Activated CD8-positive, alpha-beta memory T cell treated with anti-CD3 and anti-CD28 coated beads, Interleukin-2, amount 10 ng/mL, durations not matched to agents 7 days and 5 days (primary cell): Measurements from ENCODE around the gene PLD3. TPM values are rescaled to one million over a fixed set of nuclear protein-coding genes. Genes with fewer than 3 reads are reported as not detected.

Source experiments
- microRNA-seq: library from miRNA; unstranded; fragments of <30 nt; microRNA quantifications from one replicate; pipeline ENCODE4 v1.2.0, GENCODE V29; 2022
- total RNA-seq, 2 experiments: library from RNA; stranded (reverse); gene quantifications; one replicate each; pipeline ENCODE4 v1.2.3, GENCODE V29; 2021

The PLD3 gene
- total RNA-seq, 2 experiments from 2014 or later, result 72.0 to 84.7 TPM

Small RNA genes within 50 kb of the gene (microRNA-seq; reads per million reads assigned to microRNA genes)
- not detected for gene MIR6796

Other genes starting within 250 kb of the PLD3 start
- gene MAP3K10, start 157.3 kb upstream of the PLD3 start, total RNA-seq, result 10 to 100 TPM; 19.9 to 25.4 TPM
- gene TTC9B, start 130.3 kb upstream of the PLD3 start, total RNA-seq, result not detected
- gene CCNP, start 122.0 kb upstream of the PLD3 start, total RNA-seq, result under 1 TPM; 0.21 to 0.38 TPM
- gene AKT2, start 63.4 kb upstream of the PLD3 start, total RNA-seq, result 100 to 1,000 TPM; 141 to 172 TPM
- 10 to 100 TPM; 25.9 to 32.4 TPM for gene C19orf47, start 298 bp upstream of the PLD3 start, total RNA-seq
- not detected for gene HIPK4, start 41.5 kb downstream of the PLD3 start, total RNA-seq
- 1 to 10 TPM in 1 of 2 experiments, under 1 TPM in 1; 0.80 to 1.1 TPM for gene PRX, start 64.7 kb downstream of the PLD3 start, total RNA-seq
- 1 to 10 TPM; 9.4 to 9.6 TPM for gene SERTAD1, start 77.3 kb downstream of the PLD3 start, total RNA-seq
- gene SERTAD3, start 95.6 kb downstream of the PLD3 start, total RNA-seq, result 10 to 100 TPM; 13.4 to 13.7 TPM
- gene BLVRB, start 117.0 kb downstream of the PLD3 start, total RNA-seq, result 10 to 100 TPM; 12.9 to 23.3 TPM
- under 1 TPM; 0.30 to 0.44 TPM for gene SPTBN4, start 118.3 kb downstream of the PLD3 start, total RNA-seq
- gene SHKBP1, start 228.2 kb downstream of the PLD3 start, total RNA-seq, result 100 to 1,000 TPM; 135 to 153 TPM